COR-L47 (cell line): Measurements from ENCODE around the gene NELFCD.

Experiments used
- DNase-seq: peaks from one replicate; lab custom pipeline; 2025; lab: John Stamatoyannopoulos, UW

Gene NELFCD

DNA sequence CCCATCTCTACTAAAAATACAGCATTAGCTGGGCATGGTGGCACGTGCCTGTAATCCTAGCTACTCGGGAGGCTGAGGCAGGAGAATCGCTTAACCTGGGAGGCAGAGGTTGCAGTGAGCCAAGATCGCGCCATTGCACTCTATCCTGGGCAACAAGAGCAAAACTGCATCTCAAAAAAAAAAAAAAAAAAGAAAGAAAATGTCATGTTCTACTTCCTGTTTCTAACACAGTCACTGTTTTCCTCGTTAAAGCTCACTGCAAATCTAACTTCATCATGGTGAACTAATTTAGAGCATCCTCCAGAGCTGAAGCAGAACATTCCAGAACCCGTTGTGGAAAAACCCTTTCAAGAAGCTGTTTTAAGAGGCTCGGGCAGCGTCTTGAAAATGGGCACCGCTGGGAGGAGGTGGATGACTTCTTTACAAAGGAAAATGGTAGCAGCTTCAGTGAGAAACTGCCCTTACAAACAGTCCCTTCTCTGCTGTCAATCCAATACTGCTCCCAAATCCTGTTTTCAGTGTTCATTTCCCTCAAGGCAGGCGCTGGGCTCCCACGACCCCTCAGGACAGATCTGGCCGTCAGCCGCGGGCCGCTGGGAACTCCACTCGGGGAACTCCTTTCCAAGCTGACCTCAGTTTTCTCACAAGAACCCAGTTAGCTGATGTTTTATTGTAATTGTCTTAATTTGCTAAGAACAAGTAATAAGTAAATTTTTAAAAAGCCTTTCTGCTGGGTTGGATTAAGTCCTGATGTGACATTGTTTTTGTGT lies 13.5 kb downstream of the NELFCD start:
- DNase-seq = no peak

DNA sequence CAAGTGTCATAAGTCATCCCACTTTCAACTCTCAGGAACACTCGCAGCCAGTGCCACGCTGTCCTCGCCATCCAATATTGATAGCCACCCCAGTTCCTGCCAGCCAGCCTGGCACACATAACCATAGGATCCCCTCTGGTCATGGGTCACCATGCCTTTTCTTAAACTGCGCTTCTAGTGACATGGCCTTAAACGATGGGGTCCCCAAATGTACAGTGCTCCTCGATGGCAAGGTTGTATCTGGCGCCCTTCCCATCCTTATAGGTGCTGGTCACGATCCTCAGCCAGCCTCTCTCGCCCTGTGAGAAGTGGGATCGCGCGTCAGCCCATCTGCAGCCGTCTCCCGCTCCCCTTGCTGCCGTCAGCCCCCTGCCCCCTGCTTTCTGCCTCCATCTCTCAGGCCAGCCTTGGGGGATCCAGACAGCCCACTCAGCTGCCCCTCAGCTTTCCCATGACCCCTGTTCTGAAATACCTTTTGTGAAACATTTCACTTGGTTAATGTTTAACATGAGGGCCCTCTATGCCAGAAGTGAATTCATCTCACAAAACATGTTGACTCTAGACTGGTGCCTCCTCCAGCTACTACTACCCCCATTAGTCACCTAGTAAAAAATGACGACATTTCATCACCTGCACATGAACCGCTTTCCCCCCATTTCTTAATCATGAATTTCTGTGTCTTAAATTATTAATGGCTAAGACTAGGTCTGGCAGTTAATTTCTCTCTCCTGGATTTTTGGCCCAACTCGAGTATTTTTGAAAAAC lies 14.6 kb downstream of the NELFCD start:
- no peak for DNase-seq

DNA sequence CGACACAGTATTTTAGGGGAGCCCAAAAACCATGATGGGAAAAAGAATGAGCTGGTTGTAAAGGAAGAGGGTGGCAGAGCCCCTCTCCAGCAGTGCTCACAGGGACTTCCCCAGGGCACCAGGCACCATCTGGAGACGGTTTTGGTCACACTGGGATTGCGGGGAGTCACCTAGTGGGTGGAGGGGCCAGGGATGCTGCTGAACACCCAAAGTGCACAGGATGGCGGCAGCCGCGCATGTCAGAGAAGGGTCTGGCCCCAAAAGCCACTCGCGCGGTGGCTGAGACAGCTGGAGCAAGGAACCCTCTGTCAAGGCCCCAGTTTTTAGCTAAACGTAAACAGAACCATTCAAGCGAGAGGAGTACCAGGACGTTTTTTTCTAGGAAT lies 15.2 kb downstream of the NELFCD start:
- no peak for DNase-seq

DNA sequence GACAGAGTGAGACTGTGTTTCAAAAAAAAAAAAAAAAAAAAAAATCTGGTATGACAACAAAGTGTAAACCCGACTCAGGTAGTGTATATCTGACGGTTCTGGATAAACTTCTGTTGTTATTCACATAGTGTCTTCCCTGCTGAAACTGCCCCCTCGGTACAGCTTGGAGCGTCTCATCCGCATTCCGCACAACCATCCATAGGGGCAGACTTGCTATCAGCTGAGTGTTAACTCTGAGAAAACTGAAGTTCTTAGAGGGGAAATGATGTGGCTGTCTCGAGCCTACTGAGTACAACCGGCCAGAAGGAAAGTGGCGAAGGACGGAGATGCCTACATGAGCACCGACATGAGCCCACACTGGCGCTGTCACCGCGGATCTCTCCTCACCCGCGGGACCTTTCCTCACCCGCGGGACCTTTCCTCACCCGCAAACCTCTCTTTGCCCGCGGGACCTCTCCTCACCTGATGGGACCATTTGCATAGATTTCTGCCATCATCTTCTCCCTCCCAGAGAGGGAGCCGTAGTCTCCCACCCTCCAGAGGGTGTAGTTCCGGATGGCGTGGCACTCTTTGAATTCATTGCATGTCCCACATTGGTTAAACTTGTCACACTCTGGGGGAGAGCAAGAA lies 16.2 kb downstream of the NELFCD start:
- DNase-seq = no peak

DNA sequence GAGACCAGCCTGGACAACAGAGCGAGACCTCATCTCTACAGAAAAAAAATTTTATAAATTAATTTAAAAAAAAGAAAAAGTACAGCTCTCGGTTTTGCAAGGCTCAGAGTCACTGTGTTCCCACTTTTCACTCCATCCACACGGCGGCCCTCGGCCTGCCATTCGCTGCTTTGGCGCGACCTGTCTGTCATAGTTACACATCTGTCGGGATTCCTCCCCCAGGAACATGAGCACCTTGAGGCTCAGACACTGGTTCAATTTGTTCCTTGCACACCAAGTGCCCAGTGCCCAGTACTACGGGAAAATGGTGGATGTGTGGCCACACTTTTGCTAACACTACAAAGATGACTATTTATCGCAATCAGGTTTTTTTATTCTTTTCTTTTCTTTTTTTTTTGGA lies 17.6 kb downstream of the NELFCD start:
- DNase-seq = no peak

DNA sequence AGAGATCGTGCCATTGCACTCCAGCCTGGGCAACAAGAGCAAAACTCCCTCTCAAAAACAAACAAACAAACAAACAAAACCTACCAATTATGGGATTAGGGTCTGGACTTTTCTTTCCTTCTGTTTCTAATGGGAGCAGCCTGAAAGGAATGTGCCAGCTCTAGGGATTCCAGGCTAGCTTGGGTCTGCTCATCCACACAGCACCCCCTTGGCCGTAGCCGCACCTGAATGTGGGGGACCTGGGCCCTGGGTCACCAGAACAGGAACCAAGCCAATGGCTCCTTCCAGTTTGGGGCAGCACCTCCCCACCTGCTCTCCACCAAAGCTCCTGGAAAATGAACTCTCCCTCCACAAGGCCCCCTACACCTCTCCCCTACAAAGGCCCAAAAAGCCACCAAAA lies 19.3 kb downstream of the NELFCD start:
- no peak for DNase-seq

DNA sequence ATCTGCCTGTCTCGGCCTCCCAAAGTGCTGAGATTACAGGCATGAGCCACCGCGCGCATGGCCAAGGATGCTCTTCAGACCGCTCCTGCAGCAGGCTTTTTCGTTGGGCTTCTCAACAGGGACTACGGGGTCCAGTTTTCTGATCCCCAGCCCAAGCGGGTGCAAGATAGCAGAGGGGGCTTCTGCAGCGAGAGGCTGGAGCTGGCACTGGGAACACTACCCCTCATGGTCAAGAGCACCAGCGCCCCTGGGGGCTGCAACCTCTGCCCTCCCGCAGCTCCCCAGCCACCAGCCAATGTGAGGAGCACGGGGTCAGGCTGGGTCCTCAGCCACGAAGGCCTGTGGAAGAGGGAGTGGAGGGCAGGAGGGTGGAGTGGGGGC lies 20.0 kb downstream of the NELFCD start:
- DNase-seq = no peak

DNA sequence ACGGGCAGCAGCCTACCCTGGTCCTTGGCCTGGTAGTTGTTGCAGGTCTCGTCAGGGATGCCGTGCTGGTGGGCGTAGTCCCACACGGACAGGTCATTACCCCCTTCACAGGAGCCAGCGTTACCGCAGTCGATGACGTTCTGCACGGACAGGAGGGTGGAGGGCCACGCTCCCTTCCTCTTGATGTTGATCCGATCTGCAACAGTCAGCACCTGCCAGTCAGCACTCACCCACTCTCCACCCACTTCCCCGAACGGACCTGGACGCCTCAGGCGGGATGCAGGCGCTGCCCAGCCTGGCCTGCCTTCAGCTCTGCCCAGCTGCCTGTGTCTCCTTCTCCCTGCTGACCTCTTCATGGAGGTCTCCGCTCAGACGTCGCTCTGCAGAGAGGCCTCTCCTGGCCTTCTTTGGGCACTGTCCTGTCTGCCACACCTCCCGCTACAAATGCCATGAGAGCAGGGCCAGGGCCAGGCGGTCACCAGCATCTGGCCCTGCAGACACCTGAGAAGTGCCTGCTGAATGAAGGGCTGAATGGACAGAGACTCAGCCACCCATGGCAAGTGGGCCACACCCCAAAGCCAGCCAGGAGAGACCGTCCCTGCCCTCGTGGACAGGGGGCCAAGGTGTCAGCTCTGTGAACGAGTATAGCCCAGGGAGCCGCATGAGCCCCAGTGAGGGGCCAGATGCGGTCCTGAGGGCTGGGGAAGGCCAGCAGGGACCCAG lies 20.6 kb downstream of the NELFCD start:
- no peak for DNase-seq

DNA sequence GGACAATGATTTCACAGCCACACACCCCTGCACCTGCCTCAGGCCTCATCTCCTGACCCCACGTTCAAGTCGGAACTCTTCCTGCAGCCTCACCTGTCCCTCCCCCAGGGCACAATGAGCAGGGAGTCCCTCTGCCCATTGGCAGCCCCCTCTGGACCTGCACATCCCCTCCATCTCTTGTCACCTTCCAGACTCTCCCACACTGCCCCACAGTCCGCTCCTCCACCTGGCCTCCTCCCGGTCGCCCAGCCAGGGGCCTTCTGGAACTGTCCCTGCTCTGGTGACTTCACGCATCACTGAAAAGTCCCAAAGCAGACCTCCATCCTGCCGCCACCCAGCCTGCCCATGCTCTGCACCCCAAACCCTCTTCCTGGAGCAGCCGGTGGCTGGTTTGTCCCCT lies 21.3 kb downstream of the NELFCD start:
- no peak for DNase-seq

DNA sequence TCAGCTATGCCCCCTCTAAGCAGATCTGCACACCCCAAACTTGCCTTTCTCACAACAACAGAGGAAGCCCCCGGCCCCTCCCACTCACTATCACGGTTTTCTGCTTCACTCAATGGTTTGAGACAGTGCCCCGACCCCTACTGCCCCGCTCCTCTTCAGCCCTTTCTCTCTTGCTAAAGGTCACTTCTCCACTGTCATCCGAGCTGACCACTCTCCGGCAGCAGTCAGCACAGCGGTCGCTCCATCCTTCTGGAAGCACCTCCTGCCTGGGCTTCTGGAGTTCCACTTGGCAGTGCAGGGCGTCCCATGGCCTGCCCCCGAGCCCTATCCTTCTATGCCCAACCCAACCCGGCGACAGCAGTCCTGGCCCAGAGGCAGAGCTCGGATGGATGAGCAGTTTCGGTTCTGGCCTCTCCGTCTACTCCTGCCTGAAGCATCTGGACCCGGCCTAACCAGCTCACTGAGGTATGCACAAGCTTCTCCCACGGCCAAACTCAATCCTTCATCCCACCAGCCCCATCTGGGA lies 21.9 kb downstream of the NELFCD start:
- no peak for DNase-seq

DNA sequence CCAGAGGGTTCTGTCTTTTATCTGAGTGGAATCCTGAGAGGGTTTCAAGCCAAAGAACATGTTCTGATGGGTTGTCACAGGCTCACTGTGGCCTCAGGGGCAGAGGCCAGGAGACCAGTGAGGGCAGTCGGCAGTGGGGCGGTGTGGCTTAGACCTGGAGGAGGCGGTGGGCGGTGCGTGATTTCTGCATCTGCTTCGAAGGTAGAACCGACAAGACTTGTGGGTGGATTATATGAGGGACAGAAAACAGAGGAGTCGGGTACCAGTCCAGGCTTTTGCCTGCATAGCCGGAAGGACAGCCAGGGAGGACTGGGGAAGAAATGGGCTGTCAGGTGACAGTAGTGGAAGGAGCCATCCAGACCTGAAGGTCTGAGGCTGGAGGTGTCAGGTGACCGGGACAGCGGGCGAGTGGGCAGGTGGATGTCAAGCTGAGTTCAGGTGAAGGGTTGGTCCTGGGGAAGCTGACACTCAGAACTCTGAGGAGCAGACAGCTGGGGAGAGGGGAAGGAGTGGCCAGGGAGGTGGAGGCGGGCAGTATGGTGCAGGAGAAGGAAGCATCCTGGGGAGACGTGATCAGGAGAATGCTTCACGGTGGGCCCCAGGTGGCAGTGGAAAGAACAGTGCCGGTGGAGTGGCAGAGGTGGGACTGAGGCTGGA lies 22.9 kb downstream of the NELFCD start:
- no peak for DNase-seq

DNA sequence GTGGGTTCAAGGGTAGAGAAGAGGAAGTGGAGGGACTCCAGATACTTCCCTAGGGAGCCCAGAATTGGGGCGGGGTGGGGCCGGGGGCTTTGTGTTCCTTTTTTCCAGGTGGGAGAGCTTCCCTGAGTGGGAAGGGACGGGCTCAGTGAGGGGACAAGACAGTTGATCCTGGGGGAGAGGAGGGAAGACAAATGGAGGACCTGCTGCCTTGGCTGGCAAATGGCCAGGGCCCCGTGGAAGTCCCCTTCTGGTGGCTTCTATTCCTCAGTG lies 23.4 kb downstream of the NELFCD start:
- no peak for DNase-seq

DNA sequence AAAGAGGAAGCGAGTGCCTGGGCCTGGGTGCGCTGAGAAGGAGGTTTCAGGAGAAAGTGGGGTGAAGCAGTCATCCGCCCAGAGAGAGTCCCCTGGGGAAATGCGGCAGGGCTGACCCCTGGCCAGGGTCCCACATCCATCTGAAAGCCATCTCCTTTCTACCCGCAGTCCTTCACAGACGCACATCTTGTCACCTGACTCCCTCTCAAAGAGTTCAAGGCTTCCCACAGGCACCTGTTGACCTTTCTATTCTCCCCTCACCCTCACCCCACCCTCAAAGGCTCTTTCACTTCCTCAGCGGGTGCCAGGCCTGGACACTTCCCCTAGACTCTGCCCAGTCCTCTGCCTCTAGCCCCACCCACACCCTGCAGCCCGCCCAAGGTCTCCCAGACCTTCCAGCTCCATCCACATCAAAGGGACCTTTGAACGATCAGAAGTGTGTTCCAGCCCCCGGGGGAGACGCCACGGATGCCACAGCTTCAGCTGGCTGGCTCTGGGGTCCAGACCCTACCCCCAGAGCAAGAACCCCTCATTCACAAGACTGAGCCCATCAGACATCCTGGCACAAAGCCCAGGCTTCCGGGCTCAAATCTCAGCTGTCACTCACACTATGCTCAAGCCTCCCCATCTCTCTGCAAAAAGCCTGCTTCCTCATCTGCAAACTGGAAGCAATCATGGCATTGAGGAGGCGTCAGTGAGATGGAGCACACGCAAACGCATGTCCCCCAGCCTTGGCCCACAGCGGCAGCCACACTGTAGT lies 23.9 kb downstream of the NELFCD start:
- no peak for DNase-seq

DNA sequence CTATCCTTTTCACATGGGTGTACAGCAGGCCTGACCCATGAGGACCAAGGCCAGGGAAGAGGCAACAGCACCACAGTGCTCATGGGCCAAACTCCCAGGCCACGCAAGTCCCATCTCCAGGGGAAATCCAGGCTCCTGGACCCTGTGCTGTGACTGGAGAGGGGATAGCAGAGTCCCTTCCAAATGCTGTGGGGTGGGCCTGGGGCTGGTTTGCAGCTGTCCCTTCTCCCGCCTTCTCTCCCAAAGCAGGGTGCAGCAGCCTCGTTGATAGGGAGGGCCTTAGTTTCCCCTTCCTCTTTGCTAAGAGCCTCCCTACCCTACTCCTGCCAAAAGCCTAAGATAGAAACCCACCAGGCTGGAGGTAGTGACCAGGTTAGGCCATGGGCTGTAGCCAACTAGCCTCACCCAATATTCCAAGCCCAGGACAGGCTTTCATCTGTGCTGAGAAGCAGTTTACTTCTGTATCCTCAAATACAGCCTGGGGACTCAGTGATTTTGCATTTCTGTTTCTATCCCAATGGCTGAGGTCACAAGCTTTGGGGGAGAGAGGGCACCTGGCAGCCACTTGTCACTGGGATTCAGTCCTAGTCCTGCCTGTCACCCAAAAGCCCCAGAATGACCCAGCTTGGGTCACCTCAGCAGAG lies 24.6 kb downstream of the NELFCD start:
- no peak for DNase-seq

DNA sequence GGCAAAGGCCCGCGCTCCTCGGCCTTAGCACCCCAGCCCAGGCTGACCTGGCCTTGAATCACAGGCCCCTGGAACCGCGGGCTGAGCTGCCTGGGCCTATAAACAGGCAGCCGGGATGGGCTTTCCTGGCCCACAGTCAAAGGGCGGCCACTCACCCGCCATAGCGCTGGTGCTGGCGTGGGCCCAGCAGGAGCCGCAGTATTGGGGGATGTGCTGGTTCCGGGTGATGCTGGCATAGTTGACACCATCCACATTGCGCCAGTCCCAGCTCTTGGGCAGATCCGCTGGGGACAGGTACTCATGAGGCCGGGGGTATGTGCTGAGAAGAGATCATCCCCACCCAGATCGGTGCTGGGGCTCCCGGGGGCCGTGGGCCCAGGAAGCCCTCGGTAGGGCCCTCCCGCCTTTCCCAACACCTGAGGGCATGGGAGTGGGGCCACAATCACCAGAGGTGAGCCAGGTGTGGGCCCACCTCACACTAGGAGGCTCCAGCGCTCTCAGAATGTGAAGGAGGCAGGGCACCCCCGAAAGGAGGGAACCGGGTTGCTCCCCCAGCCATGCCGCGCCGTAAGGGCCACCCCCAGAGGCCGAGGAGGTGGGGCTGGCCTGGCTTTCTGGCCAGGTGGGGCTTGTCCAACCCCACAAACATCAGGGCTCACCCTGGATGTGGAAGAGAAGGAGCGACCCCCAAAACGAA lies 25.3 kb downstream of the NELFCD start:
- no peak for DNase-seq

DNA sequence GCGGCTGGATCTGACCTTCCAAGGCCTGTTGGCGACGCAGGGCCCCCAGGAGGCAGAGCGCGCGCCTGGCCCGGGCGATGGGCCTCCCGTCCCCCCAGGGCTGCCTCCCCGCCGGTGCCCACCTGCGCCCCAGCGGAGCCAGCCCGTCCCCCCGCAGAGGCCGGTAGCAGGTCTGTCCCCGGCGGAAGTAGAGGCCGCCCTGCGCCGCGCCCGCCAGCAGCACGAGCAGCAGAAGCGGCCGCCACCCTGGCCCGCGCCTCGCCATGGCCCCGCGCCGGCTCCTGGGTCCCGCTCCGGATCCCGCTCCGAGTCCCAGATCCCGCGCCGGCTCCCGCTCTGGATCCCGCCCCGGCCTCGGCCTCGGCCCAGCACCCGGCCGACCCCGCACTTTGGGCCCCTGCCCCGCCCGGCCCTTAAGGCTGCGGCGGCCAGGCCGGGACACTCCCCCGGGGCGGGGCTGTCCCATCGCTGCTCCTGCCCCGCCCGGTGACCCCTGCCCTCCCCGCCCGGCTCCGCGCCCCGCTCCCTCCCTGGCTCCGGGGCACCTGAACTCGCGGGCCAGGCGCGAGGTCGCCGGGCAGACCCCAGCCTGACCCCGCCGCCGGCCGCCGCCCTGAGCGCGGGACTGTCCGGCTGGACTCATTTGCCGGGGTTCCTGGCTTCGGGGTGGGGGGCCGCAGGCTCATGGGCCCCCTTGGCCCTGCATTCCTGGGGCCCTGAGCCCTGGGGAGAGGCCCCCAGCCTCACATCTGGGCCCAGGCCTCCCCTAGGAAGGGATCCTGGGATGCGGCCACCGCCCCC lies 26.0 kb downstream of the NELFCD start, which contains the start of gene CTSZ:
CTSZ (minus strand) TSS at position 391 of the 801 bp plus-strand sequence; CDS start at position 265, 126 bp downstream.
- DNase-seq = no peak

DNA sequence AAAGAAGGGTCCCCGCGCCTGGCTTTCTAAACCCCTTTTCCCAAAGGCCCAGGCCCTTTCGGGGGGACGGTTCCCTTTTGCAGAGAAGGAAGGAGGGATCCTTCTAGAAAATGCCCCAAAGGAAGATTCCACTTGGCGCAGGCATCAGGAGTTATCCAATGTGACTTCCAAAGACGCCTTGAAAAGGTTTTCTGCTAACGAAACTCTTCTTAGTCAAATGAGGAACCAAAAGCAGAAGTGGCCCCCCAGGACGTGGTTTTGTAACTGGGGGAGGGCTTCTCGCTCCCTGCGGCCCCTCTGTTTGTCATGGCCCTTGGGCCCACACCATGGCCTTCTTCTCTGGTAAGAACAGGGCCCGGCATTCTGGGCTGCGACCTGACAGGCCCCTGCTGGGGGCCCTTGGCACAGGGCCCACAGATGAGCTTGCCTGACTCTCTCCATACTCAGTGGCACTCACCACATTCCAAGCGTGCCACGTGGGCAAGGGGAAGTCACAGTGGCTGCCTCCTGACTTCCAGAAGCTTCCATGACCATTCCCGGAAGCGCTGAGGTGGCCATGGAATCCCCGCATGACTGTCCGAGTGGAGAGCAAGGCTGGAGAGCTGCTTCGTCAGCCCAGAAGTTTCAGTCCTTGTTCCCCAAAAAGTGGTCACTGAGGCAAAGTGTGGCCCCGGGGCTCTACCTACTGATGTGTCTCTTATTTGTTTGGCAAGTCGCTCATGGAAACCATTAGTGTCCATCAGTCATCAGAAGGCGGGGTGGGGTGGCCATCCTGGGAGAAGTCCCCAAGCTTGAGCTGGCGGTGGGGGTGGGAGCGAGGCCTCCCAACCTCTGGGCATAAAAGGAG lies 26.8 kb downstream of the NELFCD start:
- no peak for DNase-seq

DNA sequence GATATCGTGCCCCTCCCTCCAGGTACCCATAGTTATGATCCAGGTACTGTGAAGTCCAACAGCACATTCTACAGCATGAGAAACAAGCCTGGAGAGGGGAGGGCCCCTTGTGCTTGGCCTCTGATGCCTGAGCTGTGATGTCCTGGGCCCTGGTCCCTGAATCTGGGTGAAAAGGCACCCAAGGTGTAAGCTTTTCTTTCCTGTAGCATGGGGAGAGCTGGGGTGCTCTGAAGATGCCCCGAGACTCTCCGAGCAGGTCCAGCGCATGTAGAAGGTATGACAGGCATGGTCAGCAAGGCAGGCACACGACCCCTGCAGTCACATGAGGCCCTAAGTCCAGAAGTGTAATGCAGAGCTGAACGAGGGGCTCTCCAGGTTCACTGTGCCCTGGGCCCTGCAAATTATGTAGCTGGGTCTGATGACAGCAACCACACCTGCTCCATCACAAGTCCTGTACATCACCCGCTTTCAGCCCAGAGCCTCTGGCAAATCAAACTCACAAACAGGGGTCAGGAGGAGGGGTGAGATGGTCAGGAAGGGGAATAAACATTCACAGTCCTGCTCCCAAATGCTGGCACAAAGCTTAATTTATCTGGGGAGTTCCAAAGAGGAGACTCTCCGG lies 27.8 kb downstream of the NELFCD start:
- no peak for DNase-seq
